HK-2 (cell line): ENCODE results near the gene GRIFIN.
"Not testable (repeated sequence)": the region's sequence is repeated elsewhere in the genome, so short reads cannot be mapped to it uniquely, and the experiment has no call there.

Experiments
- DNase-seq: peaks from one replicate; pipeline ENCODE4 v3.0.0-alpha.2; 2018; ENCODE audit not compliant: unreplicated experiment

Gene GRIFIN

DNA sequence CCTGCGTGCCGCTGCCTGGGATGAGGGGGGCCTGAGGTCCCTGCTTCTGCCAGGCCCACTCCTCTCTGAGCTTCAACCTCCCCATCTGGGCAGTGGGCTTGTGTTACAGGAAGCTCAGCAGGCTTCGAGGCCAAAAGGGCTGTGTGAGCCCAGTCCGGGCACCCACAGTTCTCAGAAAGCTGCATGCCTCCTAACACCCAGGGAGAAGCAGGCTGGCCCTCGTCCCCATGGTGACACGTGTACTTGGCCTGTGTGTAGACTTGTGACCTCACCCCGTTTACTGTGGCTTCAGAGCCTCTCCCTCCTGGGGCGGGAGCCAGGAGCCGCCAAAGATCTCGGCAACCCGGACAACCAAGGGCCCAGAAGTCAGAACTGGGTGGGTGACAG is 2.2 kb upstream of the GRIFIN start:
- peak; percentile 69 for DNase-seq

DNA sequence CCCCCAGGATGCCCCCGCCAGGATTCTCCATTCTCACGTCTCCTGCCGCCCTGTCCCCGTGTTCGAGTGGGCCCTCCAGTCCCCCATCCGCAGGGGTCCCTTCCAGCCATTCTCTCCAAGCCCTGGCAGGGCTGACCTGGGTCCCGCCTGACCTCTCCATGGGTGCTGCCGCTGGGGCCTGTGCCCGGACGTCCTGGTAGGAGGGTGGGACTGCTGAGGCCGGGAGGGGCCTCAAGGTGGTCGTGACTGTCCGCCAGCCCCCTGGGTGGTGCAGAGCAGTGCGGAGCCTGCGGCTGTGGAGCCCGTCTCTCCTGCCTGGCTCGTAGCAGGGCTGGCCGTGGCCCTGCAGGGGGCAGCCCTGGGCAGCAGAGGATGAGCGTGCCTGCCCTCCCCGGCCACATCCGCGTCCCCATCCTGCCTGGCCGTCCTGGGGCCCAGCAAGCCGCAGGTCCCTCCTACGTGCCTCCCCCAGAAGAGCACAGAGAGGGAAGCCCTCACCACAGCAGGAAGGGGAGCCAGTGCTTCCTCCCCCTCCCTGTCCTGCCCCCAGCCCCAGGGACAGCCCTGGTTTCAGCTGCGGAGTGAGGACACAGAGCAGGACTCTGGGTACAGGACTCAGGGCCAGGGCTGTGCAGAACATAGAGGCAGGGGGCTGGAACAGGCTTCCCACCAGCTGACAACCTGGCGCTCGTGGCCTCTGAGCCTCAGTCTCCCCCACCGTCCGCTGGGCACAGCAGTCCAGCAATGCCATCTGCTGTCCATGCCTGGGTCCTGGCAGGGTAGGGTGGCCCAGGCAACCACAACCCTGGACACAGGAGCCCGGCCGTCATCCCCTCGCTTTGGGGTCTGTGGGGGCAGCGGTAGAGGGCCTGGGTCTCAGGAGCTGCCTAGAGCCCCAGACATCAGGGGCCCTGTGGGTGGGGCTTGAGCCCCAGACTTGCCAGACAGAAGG is 1.5 kb upstream of the GRIFIN start:
- DNase-seq: peak; percentile 78

DNA sequence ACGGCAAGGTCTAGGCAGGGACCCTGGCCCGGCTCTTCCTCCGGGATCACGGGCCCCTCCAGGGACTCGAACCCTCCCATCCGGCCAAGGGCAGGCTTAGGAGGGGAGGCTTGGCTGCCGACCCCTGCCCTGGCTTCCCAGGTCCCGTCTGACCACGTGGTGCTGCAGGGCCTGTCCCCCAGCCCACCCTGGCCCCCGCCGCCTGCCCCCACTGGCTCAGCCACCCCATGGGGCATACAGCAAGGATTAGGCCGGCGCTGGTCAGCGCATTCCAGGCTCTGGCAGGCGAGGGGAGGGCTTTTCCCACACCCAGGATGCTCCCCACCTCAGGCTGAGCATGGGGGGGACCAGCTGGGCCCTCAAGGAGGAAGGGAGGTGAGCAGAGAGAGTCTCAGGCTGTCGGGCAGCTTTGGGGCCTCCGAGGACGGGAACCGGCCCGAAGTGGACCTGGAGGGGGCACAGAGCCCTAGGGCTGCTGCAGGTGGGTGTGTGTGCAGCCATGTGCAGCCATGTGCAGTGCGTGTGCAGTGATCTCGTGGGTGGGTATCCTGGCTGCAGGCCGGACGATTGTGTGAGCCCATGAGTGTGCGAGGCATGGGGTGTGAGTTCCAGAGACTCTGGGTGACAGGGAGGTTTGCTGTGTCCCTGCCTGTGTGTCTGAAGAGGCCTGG is 713 bp upstream of the GRIFIN start:
- DNase-seq: no peak

DNA sequence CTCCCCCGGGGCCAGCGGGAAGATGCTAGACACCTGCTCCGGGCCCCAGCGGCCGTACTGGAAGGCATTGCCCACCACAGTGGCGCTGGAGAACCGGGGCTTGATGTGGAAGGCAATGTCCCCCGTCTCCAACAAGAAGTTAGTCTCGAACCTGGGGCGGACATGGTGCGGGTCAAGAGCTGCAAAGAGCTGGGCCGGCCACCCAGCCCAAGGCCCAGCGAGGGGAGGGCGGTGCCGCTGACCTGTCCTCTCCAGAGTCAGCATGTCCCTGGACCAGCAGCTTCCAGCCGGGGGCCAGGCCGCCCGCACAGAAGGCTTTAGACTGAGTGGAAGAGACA is 551 bp downstream of the GRIFIN start:
- DNase-seq: no peak

DNA sequence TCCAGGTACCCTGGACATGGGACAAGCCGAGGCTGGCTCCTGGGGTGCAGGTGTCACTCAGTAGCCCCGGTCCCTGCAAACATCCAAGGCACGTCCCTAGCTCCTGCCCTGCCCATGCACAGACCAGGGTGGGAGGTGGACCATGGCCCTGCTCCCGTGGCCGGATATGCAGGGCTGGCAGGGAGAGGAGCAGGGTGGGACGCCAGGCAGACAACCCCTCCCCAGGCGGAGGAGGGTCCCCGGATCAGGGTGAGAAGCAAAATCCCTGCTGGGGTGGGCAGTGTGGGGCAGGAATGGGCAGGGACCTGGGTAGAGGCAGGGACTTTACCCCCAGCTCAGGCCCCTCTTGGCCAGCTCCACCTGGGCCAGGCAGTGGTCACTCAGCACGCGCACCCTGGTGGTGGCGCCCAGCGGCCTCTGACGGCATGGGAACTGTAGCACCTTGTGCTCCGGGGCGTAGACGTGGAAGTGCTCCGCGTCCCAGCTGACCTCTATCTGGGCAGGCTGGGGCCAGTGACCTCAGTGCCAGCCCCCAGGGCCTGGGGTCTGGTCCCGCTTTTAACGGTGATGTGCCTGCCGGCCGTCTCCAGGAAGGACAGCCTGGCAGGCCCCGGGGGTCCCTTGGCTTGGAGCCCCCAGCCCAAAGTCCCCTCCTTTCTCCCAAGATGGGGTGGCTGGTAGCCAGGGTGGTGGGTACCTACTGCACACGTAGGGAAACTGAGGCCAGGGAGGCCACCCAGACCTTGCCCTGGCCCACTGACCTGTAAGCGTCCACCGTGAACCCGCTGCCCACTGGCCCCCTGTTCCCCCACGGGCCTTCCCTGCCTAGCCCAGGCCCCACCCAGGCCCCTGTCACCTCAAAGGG is 1.2 kb downstream of the GRIFIN start:
- DNase-seq: no peak

DNA sequence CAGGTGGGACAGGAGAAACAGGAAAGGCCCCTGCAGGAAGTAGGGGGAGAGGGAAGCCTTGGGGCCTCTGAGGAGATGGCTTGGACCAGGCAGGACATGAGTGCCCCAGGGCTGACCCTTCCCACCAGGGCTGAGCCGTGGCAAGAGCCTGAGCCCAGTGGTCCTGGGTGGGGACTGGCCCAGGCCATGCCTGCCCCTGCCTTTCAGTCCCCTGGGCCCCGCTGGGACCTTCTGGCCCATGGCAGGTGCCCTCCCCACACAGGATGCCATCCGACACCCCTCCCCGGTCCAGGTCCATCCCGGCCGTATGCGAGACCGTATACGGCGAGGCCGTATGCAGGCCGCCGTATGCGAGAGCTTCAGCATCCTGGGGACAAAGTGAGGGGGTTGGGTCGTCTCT is 2.0 kb downstream of the GRIFIN start:
- no peak for DNase-seq

DNA sequence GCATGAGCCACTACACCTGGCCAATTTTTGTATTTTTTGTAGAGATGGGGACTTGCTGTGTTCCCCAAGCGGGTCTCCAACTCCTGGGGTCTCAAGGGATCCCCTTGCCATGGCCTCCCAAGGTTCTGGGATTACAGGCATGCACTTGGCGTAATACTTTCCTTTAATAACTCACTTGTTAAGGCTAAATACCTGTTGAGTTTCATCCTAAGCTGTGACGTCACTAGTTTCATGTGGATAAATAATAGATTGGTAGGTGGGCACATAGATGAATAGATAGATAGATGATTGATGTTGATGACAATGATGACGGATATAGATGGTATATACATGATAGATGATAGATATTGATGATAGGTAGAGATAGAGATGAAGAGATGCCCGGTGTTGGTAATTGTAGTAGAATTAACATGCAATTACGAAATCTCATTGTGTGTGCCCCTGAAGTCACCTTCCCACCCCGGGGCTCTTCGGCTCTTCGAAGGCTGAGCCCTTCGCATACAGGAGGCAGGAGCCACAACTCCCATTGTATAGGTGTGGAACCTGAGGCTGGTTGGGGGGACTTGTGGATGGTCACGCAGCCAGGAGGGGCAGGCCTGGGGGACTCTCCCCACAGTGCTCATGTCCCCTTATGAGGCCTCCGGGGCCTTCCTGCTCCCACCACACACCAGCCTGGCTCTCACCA is 2.6 kb downstream of the GRIFIN start:
- no peak for DNase-seq

DNA sequence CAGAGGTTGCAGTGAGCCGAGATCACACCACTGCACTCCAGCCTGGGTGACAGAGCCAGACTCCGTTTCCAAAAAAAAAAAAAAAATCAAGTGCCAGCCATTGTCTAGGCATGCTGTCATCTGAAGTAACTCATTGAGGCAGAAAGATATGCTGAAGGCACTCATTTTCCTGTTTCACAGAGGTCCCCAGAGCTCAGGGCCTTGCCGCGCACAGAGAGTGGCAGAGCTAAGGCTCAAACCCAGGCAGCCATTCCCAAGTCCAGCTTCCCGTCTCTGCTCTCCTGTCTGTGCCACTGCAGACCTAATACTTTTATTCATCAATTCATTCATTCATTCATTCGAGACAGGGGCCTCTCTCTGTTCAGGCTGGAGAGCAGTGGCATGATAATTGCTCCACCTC is 3.5 kb downstream of the GRIFIN start:
- DNase-seq: no peak

DNA sequence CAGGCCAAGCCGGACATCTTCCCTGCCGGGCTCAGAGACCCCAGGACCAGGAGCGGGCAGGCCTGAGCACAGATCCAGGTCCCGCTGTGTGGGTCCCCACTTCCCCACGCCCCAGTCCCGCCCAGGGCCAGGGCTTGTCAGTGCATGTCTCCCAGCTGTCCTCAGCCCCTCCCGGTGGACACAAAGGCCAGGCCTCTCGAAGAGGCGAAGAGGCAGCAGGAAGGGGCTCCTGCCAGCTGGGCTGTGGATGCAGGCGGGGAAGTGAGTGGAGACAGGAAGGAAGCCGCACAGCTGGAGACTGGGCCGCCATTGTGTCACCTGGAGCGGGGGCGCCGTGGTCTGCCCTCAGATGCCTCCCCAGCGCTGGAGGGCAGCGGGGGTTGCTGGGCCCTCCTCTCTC is 4.8 kb downstream of the GRIFIN start:
- no peak for DNase-seq

DNA sequence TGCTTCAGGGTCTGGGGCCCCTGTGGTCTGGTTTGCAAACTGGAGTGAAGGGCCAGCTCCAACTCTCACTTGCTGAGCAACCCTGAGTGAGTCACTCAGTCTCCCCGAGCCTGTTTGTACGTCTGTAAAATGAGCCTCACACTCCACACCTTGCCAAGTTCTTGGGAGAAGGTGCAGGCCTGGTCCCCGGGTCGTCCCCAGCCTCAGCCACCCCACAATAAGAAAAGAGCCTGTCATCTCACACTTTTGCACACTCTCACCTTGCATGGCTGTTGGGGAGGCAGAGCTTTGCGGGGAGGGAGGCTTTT is 5.2 kb downstream of the GRIFIN start:
- DNase-seq: no peak

DNA sequence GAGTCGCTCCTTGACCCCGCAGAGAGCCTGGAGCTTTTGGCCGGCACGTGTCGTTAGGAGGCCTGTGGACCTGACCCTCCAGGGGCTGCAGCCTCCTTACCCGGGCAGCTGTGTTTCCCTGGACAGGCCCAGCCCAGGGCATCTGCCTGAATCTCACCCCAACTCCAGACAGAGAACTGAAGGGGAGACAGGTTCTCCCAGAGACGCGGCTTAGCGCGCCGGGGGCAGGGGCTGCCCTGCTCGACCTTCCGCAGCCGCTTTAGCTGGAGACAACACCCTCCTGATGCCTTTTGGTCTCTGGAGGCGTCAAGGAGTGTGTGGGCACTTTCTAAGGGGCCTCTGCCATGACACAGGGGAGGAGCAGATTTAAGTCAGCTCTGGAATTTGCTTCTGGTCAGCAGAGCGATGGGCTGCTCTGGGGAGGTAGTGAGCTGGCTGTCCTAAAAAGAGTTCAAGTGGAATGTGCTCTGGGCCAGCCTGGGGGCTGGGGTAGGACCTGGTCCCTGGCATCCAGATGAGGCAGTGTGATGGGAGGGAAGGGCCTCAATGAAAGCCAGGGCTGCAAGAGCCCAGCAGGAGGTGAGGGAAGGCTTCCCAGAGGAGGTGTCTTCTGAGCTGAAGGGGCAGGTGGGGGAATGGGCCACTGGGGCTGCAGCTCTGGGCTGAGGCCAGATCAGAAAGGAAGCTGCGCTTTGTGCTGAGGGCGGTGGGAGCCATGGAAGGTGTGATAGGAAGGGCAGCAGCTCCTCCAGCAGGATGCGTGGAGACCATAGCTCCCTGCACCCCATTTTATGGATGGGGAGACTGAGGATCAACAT is 5.8 kb downstream of the GRIFIN start:
- no peak for DNase-seq

DNA sequence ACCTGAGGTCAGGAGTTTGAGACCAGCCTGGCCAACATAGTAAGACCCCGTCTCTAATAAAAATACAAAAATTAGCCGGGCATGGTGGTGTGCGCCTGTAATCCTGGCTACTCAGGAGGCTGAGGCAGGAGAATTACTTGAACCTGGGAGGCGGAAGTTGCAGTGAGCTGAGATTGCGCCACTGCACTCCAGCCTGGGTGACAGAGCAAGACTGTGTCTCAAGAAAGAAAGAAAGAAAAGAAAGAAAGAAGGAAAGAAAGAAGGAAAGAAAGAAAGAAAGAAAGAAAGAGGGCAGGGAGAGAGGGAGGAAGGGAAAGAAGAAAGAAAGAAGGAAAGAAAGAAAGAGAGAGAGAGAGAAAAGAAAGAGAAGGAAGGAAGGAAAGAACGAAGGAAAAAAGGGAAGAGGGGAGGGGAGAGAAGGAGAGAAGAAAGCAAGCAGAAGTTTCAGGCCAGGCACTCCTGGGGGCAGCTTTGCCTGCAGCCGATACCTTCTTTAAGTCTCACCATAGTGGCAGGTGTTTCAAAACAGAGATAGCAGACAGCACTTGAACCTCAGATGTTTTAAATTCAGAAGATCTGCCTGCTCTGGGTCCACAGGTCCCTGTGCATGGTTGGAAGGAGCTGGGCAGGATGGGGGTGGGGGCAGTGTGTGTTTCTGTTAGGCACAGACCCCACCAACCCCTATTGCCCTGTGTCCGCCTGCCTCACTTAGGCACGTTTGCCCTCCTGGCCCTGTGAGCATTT is 6.6 kb downstream of the GRIFIN start:
- not testable (repeated sequence) for DNase-seq

DNA sequence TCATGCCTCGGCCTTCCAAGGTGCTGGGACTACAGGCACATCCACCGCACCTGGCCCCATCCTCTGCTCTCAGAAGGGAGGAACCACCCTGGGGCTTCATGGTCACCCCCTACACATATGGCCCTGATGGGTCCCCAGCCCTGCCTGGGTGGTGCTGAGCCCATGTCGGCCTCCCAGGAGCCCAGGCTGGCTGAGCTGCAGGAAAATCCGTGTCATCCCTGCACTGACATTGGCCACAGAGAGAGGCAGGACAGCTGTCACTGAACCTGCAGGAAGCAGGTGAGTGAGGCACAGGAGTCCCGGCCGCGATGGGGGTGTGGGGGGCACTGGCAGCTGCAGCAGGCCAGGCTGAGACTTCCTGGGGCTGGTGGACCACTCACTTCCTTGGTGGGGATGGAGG is 8.0 kb downstream of the GRIFIN start:
- no peak for DNase-seq

DNA sequence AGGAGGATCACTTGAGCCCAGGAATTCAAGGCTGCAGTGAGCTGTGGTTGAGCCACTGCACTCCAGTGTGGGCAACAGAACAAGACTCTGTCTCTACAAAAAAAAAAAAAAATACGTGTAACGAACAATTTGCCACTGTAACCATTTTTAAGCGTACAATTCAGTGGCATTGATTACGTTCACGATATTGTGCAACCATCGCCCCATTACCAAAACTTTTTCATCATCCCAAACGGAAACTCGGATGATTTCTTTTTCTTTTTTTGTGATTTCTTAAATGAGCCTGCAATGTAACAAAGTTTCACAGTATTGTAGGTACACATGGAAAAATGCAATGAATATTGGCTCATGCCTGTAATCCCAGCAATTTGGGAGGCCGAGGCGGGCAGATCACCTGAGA is 9.5 kb downstream of the GRIFIN start:
- DNase-seq: no peak

DNA sequence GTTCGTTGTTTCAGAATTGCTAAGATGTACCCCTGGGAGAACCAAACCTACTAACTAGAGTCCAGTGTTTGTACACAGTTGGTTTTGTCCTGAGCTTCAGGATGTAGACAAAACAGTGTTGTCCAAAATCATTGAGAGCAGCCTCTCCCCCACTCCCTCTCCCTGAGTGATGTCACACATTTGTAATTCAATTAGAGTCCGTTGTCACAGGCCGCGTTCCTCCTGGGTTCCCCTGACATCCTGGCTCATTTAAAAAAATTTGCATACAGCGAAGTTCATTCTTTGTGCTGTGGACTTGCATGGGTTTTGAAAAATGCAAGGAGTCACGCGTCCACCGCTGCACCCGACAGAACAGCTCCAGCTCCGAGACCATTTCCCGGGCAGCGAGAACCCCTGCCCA is 10.3 kb downstream of the GRIFIN start:
- DNase-seq: no peak

DNA sequence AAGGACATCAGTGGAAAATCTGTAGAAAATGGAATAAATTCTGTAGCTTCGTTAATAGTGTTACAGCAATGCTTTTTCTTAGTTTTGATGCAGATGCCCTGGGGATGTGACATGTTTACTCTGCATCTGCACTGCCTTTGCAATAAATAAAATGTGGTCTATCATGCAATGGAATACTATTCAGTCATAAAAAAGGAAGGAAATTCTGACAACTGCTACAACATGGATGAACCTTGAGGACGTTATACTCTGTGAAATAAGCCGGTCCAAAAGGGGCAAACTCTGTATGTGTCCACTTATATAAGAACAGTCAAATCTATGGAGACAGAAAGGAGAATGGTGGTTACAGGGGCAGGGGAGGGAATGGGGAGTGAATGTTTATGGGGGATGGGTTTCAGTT is 13.5 kb downstream of the GRIFIN start:
- no peak for DNase-seq

DNA sequence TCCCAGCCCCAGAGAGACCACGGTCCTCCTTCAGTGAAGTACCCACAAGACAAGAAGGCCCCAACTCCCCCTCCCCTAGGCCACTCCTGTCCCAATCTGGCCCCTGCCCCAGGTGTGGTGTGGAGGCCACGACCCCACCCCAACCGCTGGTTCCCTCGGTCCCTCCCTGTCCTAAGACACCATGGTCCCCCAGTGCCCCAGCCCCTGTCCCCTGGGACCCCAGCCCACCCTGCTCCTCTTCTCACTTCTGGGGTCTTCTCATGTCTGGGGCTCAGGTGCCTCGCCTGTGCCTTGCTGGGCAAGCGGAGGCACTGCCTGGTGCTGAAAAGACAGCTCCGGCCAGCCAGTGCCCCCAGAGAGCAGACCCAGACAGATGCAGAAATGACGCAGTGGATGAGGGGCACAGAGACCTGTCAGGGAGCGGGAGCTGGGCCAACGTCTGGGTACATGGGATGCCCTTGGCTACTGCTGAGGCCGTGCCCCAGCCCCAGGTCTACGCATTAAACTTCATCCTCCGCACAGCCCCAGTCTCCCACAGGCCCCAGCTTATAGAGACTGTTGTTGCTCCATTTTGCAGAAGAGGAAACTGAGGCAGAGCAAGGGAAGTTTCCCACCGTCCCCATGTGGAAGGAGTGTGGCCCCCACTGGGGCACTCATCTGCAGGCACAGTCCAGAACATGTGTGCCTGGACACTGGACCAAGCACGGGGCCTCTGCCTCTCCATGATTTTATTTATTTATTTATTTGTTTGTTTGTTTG is 14.8 kb downstream of the GRIFIN start:
- DNase-seq: no peak

DNA sequence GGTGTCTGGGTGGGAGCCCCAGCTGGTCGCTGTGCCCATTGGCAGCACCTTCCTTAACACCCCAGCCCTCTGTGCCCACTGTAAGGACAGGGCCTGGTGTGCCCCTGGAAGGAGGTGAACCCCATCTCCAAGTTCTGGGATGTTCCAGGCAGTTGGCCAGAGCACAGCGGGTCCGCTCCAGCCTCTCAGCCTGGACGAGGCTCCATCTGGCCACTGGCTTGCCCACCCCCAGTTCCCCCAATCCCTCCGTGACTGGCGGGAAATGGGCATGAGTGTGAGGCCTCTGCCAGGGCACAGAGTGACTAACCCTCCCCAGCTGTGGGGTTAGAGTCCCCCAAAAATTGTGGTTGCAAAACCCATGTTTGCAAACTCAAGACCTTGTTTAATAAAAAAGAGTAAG is 15.6 kb downstream of the GRIFIN start:
- DNase-seq: no peak

DNA sequence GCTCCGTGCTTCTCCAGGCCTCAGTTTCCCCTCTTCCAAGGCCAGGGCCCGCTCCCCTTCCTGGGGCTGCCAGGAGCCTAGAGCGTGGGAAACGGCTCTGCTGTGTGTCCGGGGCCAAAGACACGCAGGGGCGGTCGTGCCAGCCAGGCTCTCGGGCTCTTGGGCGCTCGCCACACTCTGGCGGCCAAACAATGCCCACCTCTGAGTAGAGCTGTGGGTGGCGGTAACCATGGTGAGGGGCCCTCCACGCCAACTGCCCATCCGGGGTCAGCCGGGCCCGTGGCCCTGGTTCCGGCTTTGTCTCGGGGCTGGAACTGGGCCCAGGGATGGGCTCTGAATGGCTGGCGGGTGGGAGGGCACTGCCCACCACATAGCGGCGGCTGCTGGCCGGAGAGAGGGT is 16.0 kb downstream of the GRIFIN start:
- DNase-seq: no peak

DNA sequence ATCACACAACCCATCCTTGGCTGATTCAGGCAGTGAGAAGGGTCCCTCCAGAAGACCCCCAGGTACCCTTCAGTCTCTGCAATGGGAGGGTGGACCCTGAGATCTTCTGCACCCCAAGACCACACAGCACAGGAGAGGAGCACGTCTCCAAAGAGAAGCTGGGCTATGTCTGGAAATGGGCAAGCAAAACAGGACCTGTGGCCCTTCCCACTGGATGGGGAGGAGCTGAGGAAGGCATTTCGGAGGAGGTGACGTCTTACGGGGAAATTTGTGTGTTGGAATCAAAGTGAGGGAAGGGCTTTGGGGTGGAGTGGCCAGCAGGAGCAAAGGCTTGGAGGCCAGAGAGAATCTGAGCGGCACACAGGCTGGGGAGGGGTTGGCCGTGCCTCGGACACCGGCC is 16.5 kb downstream of the GRIFIN start:
- no peak for DNase-seq
